Sciatic nerve (tissue), 2 donors: ENCODE measurements around the gene CNDP2. TPM values are rescaled to one million over a fixed set of nuclear protein-coding genes. Genes with fewer than 3 reads are reported as not detected.
A peak's percentile ranks its signal among the peaks of the same experiment; 100 is the strongest.
"Not testable (repeated sequence)": the region's sequence is repeated elsewhere in the genome, so short reads cannot be mapped to it uniquely, and the experiment has no call there.

Source experiments
- ATAC-seq: fragments of 200-7000 bp; cut with Tn5 transposase; one replicate; pipeline ENCODE4 v1.9.1; 2020; ENCODE audit warnings: mild to moderate bottlenecking, moderate library complexity
- DNase-seq: peaks from one replicate; pipeline ENCODE4 v3.0.0-alpha.2; 2020; ENCODE audit warnings: low spot score
- intact Hi-C: fragments of 100-400 bp; cut with DNase I; formaldehyde crosslinking; loops from one replicate; pipeline ENCODE4 v1.14.2; 2022
- total RNA-seq: library from RNA; stranded (reverse); fragmentation: NEBNext Ultra II Directional; extraction: Animal tissue kit (Norgen Biotek cat#: 25700); gene quantifications from one replicate; pipeline ENCODE4 v1.2.1, GENCODE V29; 2021
- donor health status: DM: no; HTN: no; CAD: no.
- donor health status: DM: no; HTN: no; CAD: no.

Gene CNDP2
- total RNA-seq, 1 donor from 2014 or later = 162 TPM

DNA sequence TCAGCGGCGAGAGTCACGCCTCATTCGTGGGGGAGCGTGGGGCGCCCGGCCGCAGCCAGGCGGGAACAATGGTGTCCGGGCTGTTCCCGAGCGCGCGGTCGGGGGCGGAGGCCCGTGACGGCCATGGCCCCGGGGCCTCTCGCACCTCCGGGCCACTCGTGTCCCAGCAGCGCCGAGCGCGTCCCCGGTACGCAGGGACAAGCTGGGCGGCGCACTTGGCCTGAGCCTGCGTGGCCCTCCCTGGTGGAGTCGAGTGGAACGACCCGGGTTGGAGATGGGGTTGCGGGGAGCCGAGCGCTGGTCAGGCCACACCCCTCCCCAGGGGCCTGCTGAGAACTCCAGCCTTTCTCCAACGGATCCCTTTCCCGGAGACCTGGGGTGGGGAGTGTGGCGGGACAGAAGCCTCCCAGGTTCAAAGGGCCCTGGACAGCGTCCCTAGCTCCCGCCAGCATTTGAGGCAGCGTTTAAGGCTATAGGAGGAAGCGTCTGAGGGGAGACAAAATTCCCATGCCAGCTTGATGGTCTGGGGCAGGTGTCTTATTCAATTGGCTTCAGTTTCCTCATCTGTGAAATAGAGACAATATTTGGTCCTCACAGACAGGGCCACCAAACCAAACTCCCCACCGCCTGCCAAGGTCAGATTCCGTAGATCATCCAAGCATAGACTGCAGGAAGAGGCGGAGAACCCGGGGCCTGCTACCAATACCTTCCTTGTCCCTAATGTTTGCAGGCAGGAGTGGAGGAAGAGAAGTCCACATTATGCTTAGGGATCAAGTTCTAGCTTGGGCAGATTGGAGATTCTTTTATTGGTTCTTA lies 553 bp downstream of the CNDP2 start:
- ATAC-seq = peak; percentile 14
- intact Hi-C loops = no loop called here
- DNase-seq = peak; percentile 82

DNA sequence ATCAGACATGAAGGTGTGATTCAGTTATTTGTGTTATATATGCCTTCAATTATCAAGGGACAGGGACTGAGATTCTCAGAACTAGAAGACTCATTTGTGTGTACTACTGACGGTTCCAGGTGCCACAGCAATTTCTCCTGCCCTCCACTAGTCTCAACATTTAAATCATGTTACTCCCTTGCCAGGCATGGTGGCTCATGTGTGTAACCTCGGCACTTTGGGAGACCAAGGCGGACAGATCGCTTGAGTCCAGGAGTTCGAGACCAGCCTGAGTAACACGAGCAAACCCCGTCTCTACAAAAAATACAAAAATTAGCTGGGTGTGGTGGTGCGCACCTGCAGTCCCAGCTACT lies 1.1 kb downstream of the CNDP2 start:
- ATAC-seq (no peak), DNase-seq (no peak)
- intact Hi-C loops = no loop called here

DNA sequence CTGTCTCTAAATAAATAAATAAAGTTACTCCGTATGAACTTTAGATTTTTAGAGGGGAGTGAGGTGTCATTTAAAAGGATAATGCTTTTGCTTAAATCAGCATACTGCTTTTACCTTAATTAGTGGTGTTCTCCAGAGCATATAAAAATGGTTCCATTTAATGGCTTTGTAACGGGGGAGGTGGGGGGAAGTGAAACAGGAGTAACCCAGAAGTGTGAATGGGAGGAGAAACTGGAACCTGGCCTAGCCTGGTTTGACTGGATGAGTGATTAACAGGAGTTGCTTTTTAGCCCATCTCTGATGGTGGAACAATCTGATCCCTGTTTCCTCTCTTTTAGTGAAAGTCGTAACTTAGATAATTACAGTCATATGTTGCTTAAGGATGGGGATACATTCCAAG lies 1.6 kb downstream of the CNDP2 start:
- intact Hi-C loops = no loop called here
- no peak for DNase-seq
- no peak for ATAC-seq

DNA sequence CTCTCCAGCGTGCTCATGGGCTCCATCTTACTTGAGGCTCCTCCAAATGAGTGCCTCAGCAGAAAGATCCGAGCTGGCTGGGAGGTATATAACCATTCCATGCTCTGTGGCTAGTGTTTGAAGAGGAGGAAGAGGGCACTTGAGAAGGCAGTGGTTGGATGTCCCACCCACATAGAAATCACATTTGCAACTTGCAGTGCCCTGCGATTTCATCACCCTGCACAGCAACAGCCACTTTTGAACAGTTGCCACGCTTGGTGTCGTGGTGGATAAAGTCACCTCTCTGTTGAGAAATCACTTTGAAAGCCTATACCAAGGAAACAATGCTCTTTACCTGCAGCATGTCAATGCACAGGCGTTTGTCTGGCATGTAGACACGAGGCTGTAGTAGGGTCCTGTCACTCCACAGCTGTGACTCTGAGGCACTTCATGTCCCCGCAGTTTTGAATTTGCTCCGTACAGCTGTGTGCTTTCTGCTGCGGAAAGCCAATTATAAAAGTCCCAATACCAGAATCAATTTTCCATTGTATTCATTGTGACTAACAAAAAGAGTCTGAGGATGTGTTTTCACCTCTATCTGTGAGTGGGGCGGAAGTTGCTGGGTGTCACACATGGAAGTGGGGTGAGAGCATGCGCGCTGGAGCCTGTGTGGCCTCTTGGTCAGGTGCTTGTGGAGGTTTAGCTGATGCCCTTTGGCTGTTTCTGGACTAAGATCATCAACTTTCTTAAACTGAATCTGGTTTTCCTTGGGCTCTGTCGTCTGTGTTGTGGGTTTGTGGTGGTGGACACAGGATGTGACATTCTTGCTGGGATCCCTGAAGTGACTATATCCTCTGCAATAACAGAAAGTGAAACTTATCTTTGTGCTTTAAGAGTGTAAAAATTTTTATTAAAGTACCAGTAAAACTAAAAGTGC lies 2.8 kb downstream of the CNDP2 start:
- intact Hi-C loops = no loop called here
- ATAC-seq = no peak

DNA sequence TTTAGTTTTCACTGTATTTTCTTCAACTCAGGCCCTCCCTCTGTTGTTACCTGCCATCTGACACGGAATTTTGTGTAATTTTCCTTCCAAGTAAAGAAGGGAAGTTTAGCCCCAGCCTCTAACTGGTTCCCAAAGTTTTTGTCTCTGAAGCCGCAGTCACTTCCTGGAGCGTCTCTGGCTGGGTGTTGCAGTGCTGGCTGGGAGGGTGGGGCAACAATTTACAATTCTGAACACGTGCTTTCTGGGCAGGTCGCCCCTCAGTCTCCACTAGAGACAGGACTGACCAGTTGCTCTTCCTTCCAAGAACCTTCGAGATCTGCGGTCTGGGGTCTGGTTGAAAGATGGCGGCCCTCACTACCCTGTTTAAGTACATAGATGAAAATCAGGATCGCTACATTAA lies 3.5 kb downstream of the CNDP2 start:
- DNase-seq = peak; percentile 91
- no peak for ATAC-seq
- intact Hi-C loops = no loop called here

More for the DNA sequence above, 2.8 kb downstream of the CNDP2 start:
- DNase-seq = peak; percentile 69

DNA sequence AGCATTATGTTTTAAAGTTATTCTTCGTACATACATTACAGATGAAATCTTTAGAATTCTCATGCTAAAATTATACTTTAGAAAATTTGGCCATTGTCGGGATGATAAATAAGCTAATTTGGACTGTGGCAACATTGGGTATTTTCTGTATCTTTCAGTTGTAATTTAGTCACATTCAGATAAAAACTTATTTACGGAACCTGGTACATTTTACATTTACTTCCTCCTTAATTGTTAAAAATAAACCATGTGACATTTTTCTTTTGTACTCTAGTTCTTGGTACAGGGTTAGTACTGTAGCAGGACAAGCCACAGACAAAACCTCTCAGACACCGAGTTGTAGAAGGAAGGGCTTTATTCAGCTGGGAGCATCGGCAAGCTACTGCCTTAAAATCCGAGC lies 4.2 kb downstream of the CNDP2 start:
- DNase-seq = no peak
- intact Hi-C loops = no loop called here
- no peak for ATAC-seq

DNA sequence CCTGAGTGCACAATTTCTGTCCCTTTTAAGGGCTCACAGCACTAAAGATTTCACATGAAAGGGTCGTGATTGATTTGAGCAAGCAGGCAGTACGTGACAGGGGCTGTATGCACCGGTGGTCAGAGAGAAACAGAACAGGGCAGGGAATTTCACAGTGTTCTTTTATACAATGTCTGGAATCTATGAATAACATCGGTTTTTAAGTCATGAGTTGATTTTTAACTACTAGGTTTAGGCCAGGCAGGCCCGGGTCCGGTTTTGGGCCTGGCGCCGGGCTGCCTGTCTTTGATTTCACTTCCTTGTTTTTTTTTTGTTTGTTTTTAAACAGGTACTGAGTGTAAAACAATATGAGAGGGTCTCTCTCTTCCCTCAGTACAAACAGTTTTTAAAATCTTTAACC lies 4.6 kb downstream of the CNDP2 start:
- peak; percentile 12 for DNase-seq
- intact Hi-C loops, ATAC-seq: not testable (repeated sequence)

DNA sequence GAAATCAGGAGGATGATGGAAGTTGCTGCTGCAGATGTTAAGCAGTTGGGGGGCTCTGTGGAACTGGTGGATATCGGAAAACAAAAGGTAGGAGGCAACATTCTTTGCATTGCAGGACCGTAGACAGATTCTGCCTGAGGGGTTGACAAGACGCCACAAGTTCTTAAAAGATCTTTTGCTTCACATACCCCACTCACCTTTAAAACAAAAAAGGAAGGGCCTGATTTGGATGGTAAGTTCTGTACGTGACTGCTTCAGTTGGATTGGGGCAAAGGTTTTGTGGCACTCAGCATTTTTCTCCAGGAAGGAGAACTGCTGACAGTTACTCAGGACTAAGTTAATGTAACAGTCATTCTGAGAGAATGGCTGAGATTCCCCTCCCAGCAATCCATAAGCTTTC lies 5.2 kb downstream of the CNDP2 start:
- intact Hi-C loops = no loop called here
- DNase-seq (peak; percentile 9), ATAC-seq (peak; percentile 20)

DNA sequence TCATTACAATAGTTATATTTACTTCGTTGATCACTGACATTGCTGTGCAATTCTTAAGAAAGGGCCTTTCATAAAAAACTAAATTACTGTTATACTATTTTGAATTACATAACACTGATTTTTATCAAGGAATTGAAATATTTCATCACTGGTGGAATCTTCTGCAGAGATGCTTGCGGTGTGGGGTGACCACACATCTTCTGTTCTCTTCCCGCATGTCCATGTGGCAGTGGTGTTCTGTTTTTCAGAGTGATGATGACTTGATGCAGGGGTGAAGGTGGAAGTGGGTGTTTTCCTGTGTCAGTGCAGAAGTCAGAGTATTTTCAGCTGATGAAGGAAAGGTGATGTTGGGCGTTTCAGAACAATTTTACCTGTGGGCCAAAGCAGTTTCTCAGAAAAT lies 7.0 kb downstream of the CNDP2 start:
- no peak for DNase-seq
- ATAC-seq = no peak
- intact Hi-C loops = no loop called here

DNA sequence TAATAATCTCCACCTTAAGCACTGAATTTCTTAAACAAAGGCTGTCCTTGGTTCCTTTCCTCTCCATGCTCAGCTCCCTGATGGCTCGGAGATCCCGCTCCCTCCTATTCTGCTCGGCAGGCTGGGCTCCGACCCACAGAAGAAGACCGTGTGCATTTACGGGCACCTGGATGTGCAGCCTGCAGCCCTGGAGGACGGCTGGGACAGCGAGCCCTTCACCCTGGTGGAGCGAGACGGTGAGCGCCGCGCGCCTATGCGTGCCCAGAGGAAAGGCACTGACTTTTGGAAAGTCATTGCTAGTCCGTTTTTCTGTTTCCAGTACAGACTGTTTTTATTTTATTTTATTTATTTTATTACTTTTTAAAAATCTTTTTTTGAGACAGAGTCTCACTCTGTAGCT lies 9.6 kb downstream of the CNDP2 start:
- DNase-seq = no peak
- intact Hi-C loops = no loop called here
- ATAC-seq = no peak

DNA sequence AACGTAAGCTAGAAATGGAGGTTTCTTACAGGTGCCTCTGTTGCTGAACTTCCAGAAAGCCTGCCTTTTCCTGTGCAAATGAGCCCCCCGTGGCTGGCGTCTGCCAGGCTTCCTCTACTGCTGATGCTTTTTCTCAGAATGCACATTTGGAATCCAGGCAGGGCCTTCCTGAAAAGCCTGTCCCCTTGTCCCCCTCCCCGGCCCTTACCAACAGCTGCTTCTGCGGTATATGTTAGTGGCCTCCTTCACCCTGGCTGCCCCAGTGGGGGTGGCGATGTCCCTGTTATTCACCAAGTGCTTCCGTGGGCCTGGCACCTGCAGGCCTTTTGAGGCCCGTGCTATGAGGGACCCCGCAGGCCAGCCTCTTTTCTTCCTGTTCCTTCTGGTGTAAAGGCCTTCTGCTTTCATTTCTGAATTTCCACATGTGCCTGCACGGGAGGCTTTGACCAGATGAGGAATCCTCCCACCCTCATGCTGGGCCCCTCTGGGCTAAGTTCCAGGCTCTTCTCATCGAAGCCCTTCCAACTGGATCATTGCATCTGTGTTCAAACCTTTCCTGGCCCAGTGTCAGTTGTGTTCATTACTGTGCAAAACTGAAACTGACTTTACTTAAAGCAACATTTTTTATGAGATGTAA lies 10.4 kb downstream of the CNDP2 start:
- intact Hi-C loops = no loop called here
- ATAC-seq (peak; percentile 16), DNase-seq (no peak)

DNA sequence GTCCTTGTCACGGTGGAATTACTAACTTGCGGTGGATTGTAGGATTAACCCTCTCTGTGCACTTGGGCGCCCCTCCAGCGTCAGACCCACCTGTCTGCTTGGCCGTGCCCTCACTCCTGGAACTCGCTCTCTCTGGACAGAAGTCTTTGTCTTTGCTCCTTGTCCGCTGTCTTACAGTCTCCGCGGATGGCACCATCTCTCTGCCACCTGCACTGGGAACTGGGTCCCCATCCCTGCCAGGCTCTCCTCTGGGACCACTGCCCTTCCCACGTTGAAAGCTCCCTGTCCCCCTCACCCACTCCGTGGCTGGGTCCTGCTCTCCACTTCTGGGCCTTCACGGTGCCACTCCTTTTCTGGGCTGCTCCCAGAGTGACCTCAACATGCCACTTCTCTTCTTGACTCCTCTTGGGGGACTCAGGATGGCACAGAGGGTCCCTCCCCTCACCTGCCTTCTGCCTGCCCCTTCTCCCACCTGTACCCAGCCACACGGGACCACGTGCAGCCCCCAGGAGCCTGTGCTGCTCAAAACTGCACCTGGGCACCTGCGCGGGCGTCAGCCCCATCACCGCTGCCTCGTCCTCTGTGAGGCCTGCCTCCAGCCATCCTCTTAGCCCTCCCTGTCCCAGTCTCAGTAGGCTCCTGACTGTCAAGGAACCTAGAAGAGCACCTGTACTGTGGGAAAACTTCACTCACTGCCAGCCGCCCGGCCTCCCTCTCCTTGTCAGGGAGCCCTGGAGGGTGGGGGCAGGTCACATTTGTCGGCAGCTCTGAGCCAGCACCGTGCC lies 11.1 kb downstream of the CNDP2 start:
- no peak for DNase-seq
- no peak for ATAC-seq
- intact Hi-C loops = no loop called here

DNA sequence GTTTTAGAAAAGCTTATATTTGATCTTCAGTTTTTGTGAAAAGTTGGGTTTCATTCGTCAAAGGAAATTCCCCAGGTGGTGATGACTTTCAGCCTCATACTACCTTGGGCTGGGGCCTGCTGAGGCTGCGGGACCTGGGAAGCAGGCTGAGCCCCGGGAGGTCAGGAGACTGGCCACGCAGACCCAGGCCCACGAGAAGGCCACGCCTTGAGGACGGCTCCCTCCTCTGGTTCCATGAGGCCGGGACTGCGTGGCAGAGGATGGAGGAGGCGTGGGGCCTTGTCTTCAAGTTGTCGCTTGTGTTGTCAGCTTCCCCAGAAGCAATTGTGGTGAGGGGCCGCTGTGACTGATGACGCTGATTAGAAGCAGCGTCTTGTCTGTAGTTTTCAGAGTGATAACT lies 11.8 kb downstream of the CNDP2 start:
- no peak for DNase-seq
- intact Hi-C loops = no loop called here
- ATAC-seq = no peak

DNA sequence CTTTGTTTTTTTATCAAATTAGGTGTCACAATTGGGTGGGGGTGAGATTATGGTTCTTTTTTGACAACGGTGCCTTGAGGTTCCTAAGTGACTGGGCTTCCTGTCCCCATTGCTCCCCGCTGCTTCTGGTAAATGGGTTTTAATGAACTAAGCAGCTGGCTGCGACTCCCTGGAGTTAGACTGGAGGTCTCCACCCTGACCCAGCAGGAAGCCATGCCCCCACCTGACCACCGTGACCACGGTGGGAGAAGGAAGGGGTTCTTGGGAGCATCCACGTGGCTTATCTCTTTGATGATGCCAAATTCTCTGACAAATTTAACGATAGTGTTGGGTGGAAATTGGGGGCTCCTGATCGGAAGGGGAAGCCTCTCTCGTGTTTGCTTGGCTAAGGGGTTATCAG lies 12.2 kb downstream of the CNDP2 start:
- intact Hi-C loops = no loop called here
- no peak for ATAC-seq

DNA sequence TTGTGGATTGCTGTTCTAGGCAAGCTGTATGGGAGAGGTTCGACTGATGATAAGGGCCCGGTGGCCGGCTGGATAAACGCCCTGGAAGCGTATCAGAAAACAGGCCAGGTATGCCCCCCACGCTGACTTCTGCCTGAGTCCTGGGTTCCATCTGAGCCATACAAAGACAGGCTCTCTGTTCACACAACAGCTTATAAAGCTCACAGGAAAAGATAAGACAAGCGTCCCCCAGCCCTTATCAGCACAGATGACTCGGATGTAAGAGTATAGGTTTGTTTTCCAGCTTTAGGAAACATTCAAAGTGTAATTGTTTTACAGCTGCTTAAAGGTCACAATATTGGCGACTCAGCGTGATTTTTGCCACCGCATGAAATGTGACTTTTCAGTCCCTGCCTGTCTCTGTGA lies 12.7 kb downstream of the CNDP2 start:
- intact Hi-C loops = no loop called here
- no peak for DNase-seq
- no peak for ATAC-seq

More for the DNA sequence above, 12.2 kb downstream of the CNDP2 start:
- no peak for DNase-seq

DNA sequence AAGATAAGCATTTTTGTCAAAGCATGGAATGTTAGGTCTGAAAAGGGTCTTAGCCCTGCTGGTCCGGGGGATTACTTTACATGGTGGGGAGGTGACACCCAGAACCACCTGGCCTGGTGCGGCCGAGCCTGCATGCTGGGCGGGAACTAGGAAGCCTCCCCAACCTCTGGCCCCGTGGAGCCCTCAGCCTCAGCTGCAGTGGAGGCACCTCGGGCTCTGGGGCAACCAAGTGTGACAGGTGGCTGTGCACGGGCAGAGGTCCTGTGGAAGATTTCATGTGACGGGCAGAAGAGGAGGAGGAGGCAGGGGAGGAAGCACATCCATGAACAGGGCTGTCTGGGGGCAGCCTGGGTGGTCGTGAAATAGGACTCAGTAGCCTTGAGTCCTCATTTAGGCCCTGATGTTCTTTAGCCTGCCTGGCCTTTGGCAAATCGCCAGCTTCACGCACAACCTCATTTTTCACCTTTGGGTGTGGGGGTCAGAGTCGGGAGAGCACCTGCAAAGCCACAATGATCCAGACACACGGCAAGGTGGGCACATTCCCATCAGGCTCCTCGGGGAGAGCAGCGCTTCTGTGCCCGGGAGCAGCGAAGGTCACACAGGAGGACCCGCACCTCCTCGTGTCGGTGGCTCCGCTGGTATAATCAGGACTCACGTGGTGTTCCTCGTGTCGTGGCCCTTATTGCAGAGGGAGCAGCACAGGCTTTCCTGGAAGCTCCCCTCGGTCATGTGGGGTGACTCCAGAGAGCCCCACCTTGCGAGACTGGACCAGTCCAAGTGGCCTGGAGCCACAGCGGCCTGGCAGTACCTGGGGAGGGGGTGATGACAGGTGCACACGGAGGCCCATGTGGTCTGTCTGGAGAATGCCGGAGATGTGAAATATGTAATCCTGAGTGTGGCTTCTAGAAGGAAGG lies 13.9 kb downstream of the CNDP2 start:
- ATAC-seq = no peak
- intact Hi-C loops = no loop called here
- no peak for DNase-seq

DNA sequence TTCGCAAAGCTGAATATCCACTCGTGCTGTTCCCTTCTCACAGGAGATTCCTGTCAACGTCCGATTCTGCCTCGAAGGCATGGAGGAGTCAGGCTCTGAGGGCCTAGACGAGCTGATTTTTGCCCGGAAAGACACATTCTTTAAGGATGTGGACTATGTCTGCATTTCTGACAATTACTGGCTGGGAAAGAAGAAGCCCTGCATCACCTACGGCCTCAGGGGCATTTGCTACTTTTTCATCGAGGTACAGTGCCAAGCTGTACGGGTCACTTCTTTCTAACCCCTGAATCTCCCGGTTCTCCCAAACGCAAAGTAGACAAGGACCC lies 14.6 kb downstream of the CNDP2 start:
- no peak for ATAC-seq
- DNase-seq = no peak
- intact Hi-C loops = no loop called here

DNA sequence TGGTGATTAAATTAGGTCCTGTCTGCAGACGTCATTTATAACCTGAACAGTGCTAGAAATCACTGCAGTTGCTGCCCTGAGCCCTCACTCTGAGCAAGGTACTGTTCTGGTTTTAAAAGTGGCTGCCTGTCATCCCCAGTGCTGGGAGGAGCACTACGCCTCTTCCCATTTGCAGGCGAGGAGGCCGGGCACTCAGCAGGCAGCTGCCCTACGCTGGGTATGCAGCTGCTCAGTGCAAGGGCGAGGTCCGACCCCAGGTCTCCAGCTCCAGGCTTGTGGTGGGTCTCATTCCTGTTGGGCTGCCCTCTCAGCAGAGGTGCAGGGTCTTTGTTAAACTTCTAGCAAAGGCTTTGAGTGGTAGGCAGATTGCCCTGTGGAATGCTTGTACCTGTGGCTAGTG lies 15.7 kb downstream of the CNDP2 start:
- ATAC-seq (peak; percentile 44), DNase-seq (no peak)
- intact Hi-C loops = no loop called here
